GM12891 (cell line): Measurements from ENCODE around the gene TBC1D2.

Experiments used
- DNase-seq: peaks from one replicate; pipeline ENCODE4 v3.0.0; 2011; ENCODE audit warnings: low spot score; ENCODE audit not compliant: insufficient read length
- FAIRE-seq: peaks from 2 replicates; lab custom pipeline; 2011; peaks lifted over from hg19 to GRCh38; lab: Jason Lieb, UNC
- PAX5 ChIP-seq: IDR thresholded peaks from 2 replicates; pipeline ENCODE4 v1.6.1; 2011; ENCODE audit warnings: low read length, moderate library complexity, mild to moderate bottlenecking; ENCODE audit not compliant: insufficient read depth, severe bottlenecking
- POLR2A ChIP-seq: IDR thresholded peaks from 2 replicates; pipeline ENCODE4 v1.6.1; 2011; ENCODE audit warnings: low read depth, low read length, control low read depth
- POLR2AphosphoS5 ChIP-seq: IDR thresholded peaks from 2 replicates; pipeline ENCODE4 v1.6.1; 2011; ENCODE audit warnings: low read depth, low read length, control low read depth
- POU2F2 ChIP-seq: IDR thresholded peaks from 2 replicates; pipeline ENCODE4 v1.6.1; 2011; ENCODE audit warnings: low read depth, mild to moderate bottlenecking, control low read depth, low read length, moderate library complexity
- SPI1 ChIP-seq: IDR thresholded peaks from 2 replicates; pipeline ENCODE4 v1.6.1; 2011; ENCODE audit warnings: low read depth, low read length, control low read depth
- TAF1 ChIP-seq: IDR thresholded peaks from 2 replicates; pipeline ENCODE4 v1.6.1; 2011; ENCODE audit warnings: low read depth, low read length, control low read depth

The TBC1D2 gene

GRCh38 chr9:98259791-98260190 lies 4.3 kb upstream of the TBC1D2 start:
- TF ChIP-seq PAX5 (no peak), TAF1 (no peak), POLR2A (no peak), POLR2AphosphoS5 (no peak), SPI1 (no peak), POU2F2 (no peak)
- FAIRE-seq: no peak
- DNase-seq: no peak

DNA sequence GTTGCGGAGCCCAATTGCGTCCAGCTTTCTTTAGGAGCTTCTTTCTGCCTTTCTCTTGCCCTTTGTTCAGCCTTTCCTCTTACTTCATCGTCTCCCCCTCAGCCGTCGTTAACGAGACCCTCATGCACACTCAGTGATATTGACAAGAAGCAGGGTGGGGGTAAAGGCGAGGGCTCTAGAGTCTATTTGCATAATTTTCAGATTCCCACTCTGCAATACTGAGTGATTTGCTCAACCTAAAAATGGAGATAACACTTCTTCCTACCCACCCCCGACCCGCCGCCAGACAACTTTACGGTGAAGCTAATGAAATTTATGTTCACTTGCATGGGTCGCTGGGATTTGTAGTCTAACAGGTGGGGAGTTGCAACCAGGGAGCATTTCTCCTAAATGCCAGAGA lies 1.3 kb upstream of the TBC1D2 start:
- FAIRE-seq (no peak), DNase-seq (no peak)
- TF ChIP-seq PAX5 (no peak), POU2F2 (no peak), POLR2AphosphoS5 (no peak), TAF1 (no peak), SPI1 (no peak), POLR2A (no peak)

DNA sequence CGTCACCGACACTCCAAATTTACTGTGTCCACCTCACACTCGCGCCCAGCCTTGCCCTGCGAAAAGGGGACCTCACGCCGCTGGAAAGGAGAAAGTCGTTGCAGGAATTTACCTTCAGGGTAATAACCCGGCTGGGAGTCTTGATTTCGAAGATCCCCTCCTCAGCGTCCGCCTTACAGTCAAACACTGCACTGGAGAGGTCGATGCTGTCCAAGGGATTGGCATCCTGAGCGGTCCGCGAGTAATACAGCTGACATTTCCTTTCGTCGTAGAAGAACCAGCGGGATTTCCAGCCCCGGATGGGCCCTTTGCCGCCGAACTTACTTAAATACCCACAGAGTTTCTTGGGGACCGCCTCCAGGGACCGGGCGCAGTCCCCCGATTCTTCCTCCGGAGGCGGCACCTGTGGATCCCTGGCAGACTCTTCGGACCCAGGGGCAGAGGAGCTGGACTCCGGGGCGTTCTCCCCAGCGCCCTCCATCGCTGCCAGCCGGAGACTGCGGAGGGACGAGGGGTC lies 330 bp downstream of the TBC1D2 start:
- TF ChIP-seq SPI1: no peak
- TF ChIP-seq POLR2A: no peak
- TF ChIP-seq POU2F2: no peak
- TF ChIP-seq PAX5: no peak
- TF ChIP-seq POLR2AphosphoS5: no peak
- TF ChIP-seq TAF1: no peak
- FAIRE-seq (no peak), DNase-seq (no peak)

DNA sequence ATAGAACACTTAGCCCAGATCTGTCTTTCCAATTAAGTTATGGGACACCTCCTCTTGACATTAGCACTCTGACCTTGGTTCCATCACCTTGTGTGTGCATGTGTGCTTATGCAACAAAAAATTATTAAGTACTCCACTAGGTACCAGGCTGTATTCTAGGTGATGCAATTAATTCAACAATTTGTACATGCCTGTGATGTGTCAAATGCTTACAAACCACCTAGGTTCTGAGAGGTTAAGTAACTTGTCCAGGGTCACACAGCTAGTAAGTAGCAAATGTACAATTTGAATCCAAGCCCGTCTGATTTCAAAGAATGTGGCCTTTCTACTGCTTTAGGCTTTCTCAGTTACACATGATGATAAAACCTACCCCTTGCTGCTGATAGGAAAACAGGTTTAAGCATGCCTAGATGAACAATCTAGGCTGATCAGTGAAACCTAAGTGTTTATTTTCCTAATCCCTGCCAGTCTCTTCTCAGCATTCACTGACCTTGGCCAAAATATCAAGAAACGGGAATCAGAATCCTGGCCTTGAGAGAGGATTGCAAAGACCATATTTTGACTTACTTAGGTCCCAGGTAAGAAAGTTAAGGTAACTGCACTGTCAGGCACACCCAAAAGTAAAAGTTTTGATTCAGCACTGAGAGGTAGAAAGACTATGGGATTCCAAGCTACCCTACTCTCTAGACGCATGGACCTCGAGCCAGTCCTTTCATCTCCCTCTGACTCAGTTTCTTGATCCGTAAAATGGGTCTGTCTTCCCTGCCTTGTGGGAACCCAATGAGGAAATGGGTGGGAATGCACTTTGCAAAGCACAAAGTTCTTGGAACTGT lies 1.0 kb downstream of the TBC1D2 start:
- no peak for DNase-seq
- TF ChIP-seq POLR2AphosphoS5: no peak
- no peak for TF ChIP-seq POU2F2
- TF ChIP-seq POLR2A: no peak
- no peak for TF ChIP-seq PAX5
- no peak for TF ChIP-seq SPI1
- no peak for TF ChIP-seq TAF1
- FAIRE-seq: no peak

DNA sequence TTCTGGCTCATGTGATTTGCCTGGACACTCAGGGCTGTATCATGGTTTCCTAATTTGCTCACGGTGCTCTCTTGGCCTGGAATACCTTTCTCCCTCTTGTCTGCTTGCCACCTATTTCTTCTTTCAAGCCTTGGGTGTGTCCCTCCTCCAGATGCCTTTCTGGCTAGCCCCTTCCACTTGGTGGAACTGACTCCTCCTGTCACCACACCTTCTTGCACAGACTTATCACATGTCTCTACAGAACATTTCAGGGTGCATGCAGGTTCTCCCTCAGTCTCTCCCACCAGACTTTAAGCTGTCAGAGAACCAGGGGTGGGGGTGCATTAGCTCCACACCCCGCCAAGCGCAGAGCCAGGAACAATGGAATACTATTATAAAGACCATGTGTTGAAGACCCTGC lies 1.9 kb downstream of the TBC1D2 start:
- no peak for DNase-seq
- FAIRE-seq: no peak

DNA sequence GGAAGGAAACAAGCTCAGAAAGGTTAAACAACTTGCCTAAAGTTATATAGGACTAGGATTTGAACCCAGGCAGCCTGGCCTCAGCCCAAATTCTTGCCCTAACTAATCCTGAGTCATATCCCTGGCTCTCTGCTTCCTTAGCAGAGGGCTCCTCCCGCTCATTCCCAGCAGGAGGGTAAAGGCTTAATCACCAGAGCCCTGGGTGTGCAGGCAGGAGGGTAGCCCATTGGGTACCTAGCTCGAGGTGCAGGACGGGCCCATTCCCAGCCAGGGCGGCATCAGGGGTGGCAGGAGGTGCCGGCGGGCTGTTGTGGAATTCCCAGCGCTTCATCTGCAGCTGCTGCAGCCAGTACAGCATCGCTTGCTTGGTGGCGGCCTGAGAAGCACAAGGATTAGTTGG lies 3.9 kb downstream of the TBC1D2 start:
- TF ChIP-seq POLR2AphosphoS5: no peak
- TF ChIP-seq POU2F2: no peak
- no peak for TF ChIP-seq POLR2A
- no peak for TF ChIP-seq PAX5
- TF ChIP-seq TAF1: no peak
- TF ChIP-seq SPI1: no peak
- FAIRE-seq (no peak), DNase-seq (no peak)

More for the DNA sequence above, 1.9 kb downstream of the TBC1D2 start:
- no peak for TF ChIP-seq PAX5
- no peak for TF ChIP-seq SPI1
- TF ChIP-seq TAF1: no peak
- no peak for TF ChIP-seq POLR2AphosphoS5
- TF ChIP-seq POLR2A: no peak
- TF ChIP-seq POU2F2: no peak

GRCh38 chr9:98249771-98250170 lies 5.7 kb downstream of the TBC1D2 start:
- DNase-seq (no peak), FAIRE-seq (no peak)
- TF ChIP-seq POU2F2: no peak
- TF ChIP-seq PAX5: no peak

- FAIRE-seq (no peak), DNase-seq (no peak)
- TF ChIP-seq SPI1 (no peak), POLR2AphosphoS5 (no peak), TAF1 (no peak), PAX5 (no peak), POLR2A (no peak), POU2F2 (no peak)
These were observed 6.5 kb downstream of the TBC1D2 start for GRCh38 chr9:98248737-98249474.
